NCI-H345 treated with DMSO at 0.1 percent for 48 hours (cell line): ENCODE data around the gene RNF151.

Experiments
- DNase-seq: peaks from one replicate; lab custom pipeline; 2025; ENCODE audit not compliant: unreplicated experiment; lab: John Stamatoyannopoulos, UW

RNF151 gene

GRCh38 chr16:1976951-1977874 is 10.6 kb downstream of the RNF151 start:
- no peak for DNase-seq

- DNase-seq: no peak
Observed at GRCh38 chr16:1977875-1978268, 11.2 kb downstream of the RNF151 start.

- DNase-seq: no peak
Observed at GRCh38 chr16:1978476-1979120, 11.9 kb downstream of the RNF151 start.

GRCh38 chr16:1979271-1980029 is 12.8 kb downstream of the RNF151 start:
- no peak for DNase-seq

GRCh38 chr16:1980030-1980769 is 13.5 kb downstream of the RNF151 start:
- DNase-seq: no peak

GRCh38 chr16:1980770-1981087 is 14.1 kb downstream of the RNF151 start:
- DNase-seq: no peak

GRCh38 chr16:1981398-1981836 is 14.8 kb downstream of the RNF151 start, which contains the start of gene NOXO1:
NOXO1 (minus strand) TSS chr16:1981469; CDS start chr16:1981179, 290 bp downstream.
- DNase-seq: no peak

GRCh38 chr16:1982013-1982433 is 15.4 kb downstream of the RNF151 start:
- peak; percentile 48 for DNase-seq

GRCh38 chr16:1982991-1983543 is 16.4 kb downstream of the RNF151 start:
- no peak for DNase-seq

- DNase-seq: peak; percentile 72
Observed at GRCh38 chr16:1983544-1984346, 17.1 kb downstream of the RNF151 start, which contains the start of gene GFER. GFER (plus strand) TSS chr16:1984193; CDS start chr16:1984219, 26 bp downstream.

GRCh38 chr16:1984347-1985225 is 17.9 kb downstream of the RNF151 start:
- DNase-seq: no peak

- DNase-seq: no peak
Observed at GRCh38 chr16:1985466-1986150, 19.0 kb downstream of the RNF151 start.

GRCh38 chr16:1987198-1987597 is 20.5 kb downstream of the RNF151 start:
- DNase-seq: no peak

- peak; percentile 34 for DNase-seq
Observed at GRCh38 chr16:1989209-1990100, 22.8 kb downstream of the RNF151 start, which contains the start of gene SYNGR3. SYNGR3 (plus strand) TSS chr16:1989970; CDS start chr16:1990103, 133 bp downstream.

- no peak for DNase-seq
Observed at GRCh38 chr16:1990101-1990350, 23.4 kb downstream of the RNF151 start.

GRCh38 chr16:1990351-1991134 is 23.9 kb downstream of the RNF151 start:
- DNase-seq: peak; percentile 21
